SK-N-SH (cell line): ENCODE measurements around the gene KSR2. TPM values are rescaled to one million over a fixed set of nuclear protein-coding genes. Genes with fewer than 3 reads are reported as not detected.

Source experiments
- CTCF ChIA-PET: fragments of 300-600, 350-600 bp; formaldehyde crosslinking; extraction: SDS; loops from one replicate; lab custom pipeline; 2021; lab: Yijun Ruan, JAX
- POLR2A ChIA-PET: fragments of 350-600 bp; sonication (Branson Sonifier 250); formaldehyde crosslinking; extraction: SDS; loops from one replicate; lab custom pipeline; 2020; ENCODE audit warnings: antibody characterized with exemption, inconsistent platforms; lab: Yijun Ruan, JAX
- DNase-seq: peaks from one replicate; pipeline ENCODE4 v3.0.0; 2012
- H2AFZ ChIP-seq: fragments of 200-600 bp; sonication (generic); 2 replicates; pipeline ENCODE4 v1.8.1; 2016; ENCODE audit warnings: antibody characterized with exemption, mild to moderate bottlenecking, low read depth
- H3F3A ChIP-seq: fragments of 200-600 bp; sonication (generic); replicated peaks from 2 replicates; pipeline ENCODE3; 2016; ENCODE audit warnings: antibody characterized with exemption, mild to moderate bottlenecking; ENCODE audit not compliant: insufficient read depth
- H3K27ac ChIP-seq, 2 experiments: fragments of 200-500 bp in 1 of 2; fragments of 200-600 bp in 1 of 2; sonication (Bioruptor generic) in 1 of 2; sonication (generic), shearing (Covaris generic) in 1 of 2; 2 replicates each; pipeline versions ENCODE4 v1.5.1 to v1.6.1; 2014 to 2016; ENCODE audit warnings: low read depth in 2 of 2, inconsistent platforms in 1 of 2, low read length in 1 of 2, mild to moderate bottlenecking in 1 of 2, mixed read lengths in 1 of 2
- H3K27me3 ChIP-seq: fragments of 200-600 bp; sonication (generic), shearing (Covaris generic); 2 replicates; pipeline ENCODE4 v1.6.1; 2016; ENCODE audit warnings: mixed run types; ENCODE audit not compliant: insufficient read depth
- H3K36me3 ChIP-seq, 2 experiments: fragments of 200-500 bp in 1 of 2; fragments of 200-600 bp in 1 of 2; sonication (Bioruptor generic) in 1 of 2; sonication (generic) in 1 of 2; replicated peaks in 1 of 2; 2 replicates each; pipeline versions ENCODE3 to v1.5.1; 2014 to 2016; ENCODE audit warnings: low read length in 1 of 2, mild to moderate bottlenecking in 1 of 2; ENCODE audit not compliant: insufficient read depth in 2 of 2, control insufficient read depth in 1 of 2
- H3K4me1 ChIP-seq, 2 experiments: fragments of 200-500 bp in 1 of 2; fragments of 200-600 bp in 1 of 2; sonication (Bioruptor generic) in 1 of 2; sonication (generic), shearing (Covaris generic) in 1 of 2; 2 replicates each; pipeline versions ENCODE4 v1.5.1 to v1.6.1; 2014 to 2016; ENCODE audit warnings: low read depth in 1 of 2, low read length in 1 of 2, mixed run types in 1 of 2; ENCODE audit not compliant: insufficient read depth in 2 of 2, control insufficient read depth in 1 of 2
- H3K4me2 ChIP-seq: fragments of 200-600 bp; sonication (generic), shearing (Covaris generic); 2 replicates; pipeline ENCODE4 v1.6.1; 2017; ENCODE audit warnings: mixed run types
- H3K4me3 ChIP-seq, 2 experiments: fragments of 200-500 bp in 1 of 2; fragments of 200-600 bp in 1 of 2; sonication (Bioruptor generic) in 1 of 2; sonication (generic), shearing (Covaris generic) in 1 of 2; 2 replicates each; pipeline versions ENCODE4 v1.5.1 to v1.8.1; 2014 to 2016; ENCODE audit warnings: low read depth in 2 of 2, inconsistent platforms in 1 of 2, low read length in 1 of 2, mild to moderate bottlenecking in 1 of 2, mixed read lengths in 1 of 2, moderate library complexity in 1 of 2
- H3K79me2 ChIP-seq: fragments of 200-600 bp; sonication (generic); 2 replicates; pipeline ENCODE4 v1.8.1; 2017; ENCODE audit warnings: mild to moderate bottlenecking; ENCODE audit not compliant: insufficient read depth
- H3K9ac ChIP-seq: fragments of 200-600 bp; sonication (generic); 2 replicates; pipeline ENCODE4 v1.6.1; 2017; ENCODE audit warnings: mixed run types
- H3K9me2 ChIP-seq: fragments of 200-600 bp; sonication (generic); 2 replicates; pipeline ENCODE4 v1.6.1; 2017; ENCODE audit warnings: mixed run types
- H3K9me3 ChIP-seq: fragments of 200-600 bp; sonication (generic); 2 replicates; pipeline ENCODE4 v1.6.1; 2017; ENCODE audit warnings: mixed run types, mild to moderate bottlenecking, moderate library complexity
- H4K20me1 ChIP-seq: fragments of 200-600 bp; sonication (generic); 2 replicates; pipeline ENCODE4 v1.6.1; 2017; ENCODE audit warnings: mild to moderate bottlenecking, mixed run types; ENCODE audit not compliant: insufficient read depth
- CHD2 ChIP-seq: fragments of 150-350 bp; IDR thresholded peaks from 2 replicates; pipeline ENCODE4 v1.6.1; 2018; ENCODE audit warnings: low read length; ENCODE audit not compliant: partially characterized antibody
- ELF1 ChIP-seq: IDR thresholded peaks from 2 replicates; pipeline ENCODE4 v1.4.0; 2012
- FOSL2 ChIP-seq: IDR thresholded peaks from 2 replicates; pipeline ENCODE4 v1.4.0; 2012; ENCODE audit warnings: low read depth, mild to moderate bottlenecking, moderate library complexity, borderline replicate concordance
- FOXJ3 ChIP-seq: sonication (generic); formaldehyde crosslinking; IDR thresholded peaks from 2 replicates; pipeline ENCODE4 v1.5.1; 2020; ENCODE audit warnings: mild to moderate bottlenecking, missing genetic modification reagents
- FOXM1 ChIP-seq: IDR thresholded peaks from 2 replicates; pipeline ENCODE4 v1.4.0; 2012; ENCODE audit warnings: low read depth, mild to moderate bottlenecking
- GABPA ChIP-seq: IDR thresholded peaks from 2 replicates; pipeline ENCODE4 v1.4.0; 2012; ENCODE audit warnings: low read depth, mild to moderate bottlenecking
- GATA2 ChIP-seq: sonication (generic); formaldehyde crosslinking; IDR thresholded peaks from 2 replicates; pipeline ENCODE4 v1.5.0; 2020; ENCODE audit warnings: mild to moderate bottlenecking, missing genetic modification reagents
- IRF3 ChIP-seq: fragments of 150-350 bp; IDR thresholded peaks from 2 replicates; pipeline ENCODE4 v1.6.1; 2016; ENCODE audit warnings: mild to moderate bottlenecking, low read depth, low read length
- JUND ChIP-seq: IDR thresholded peaks from 2 replicates; pipeline ENCODE4 v1.4.0; 2012
- MAX ChIP-seq: IDR thresholded peaks from 2 replicates; pipeline ENCODE4 v1.4.0; 2012; ENCODE audit warnings: low read depth
- MEF2A ChIP-seq: IDR thresholded peaks from 2 replicates; pipeline ENCODE4 v1.4.0; 2012; ENCODE audit warnings: low read depth, borderline replicate concordance
- MXI1 ChIP-seq: IDR thresholded peaks from 2 replicates; pipeline ENCODE4 v1.6.1; 2012; ENCODE audit warnings: mild to moderate bottlenecking, low read depth, low read length, improper control_type of control experiment
- NFIC ChIP-seq: IDR thresholded peaks from 2 replicates; pipeline ENCODE4 v1.4.0; 2012; ENCODE audit warnings: borderline replicate concordance
- POLR2AphosphoS5 ChIP-seq: IDR thresholded peaks from 2 replicates; pipeline ENCODE4 v1.6.1; 2012; ENCODE audit warnings: low read depth, low read length
- RAD21 ChIP-seq: IDR thresholded peaks from 2 replicates; pipeline ENCODE4 v1.6.1; 2012; ENCODE audit warnings: mild to moderate bottlenecking, low read length
- RCOR1 ChIP-seq: fragments of 150-350 bp; IDR thresholded peaks from 2 replicates; pipeline ENCODE4 v1.6.1; 2017; ENCODE audit warnings: antibody characterized with exemption, low read length
- RXRA ChIP-seq: IDR thresholded peaks from 2 replicates; pipeline ENCODE4 v1.4.0; 2012; ENCODE audit warnings: low read depth, mild to moderate bottlenecking, borderline replicate concordance
- TAF1 ChIP-seq: IDR thresholded peaks from 2 replicates; pipeline ENCODE4 v1.6.1; 2012; ENCODE audit warnings: low read depth, mild to moderate bottlenecking, low read length, moderate library complexity, borderline replicate concordance
- TEAD4 ChIP-seq: IDR thresholded peaks from 2 replicates; pipeline ENCODE4 v1.4.0; 2012; ENCODE audit warnings: mild to moderate bottlenecking, borderline replicate concordance; ENCODE audit not compliant: insufficient read depth
- USF1 ChIP-seq: IDR thresholded peaks from 2 replicates; pipeline ENCODE4 v1.4.0; 2012; ENCODE audit warnings: low read depth, borderline replicate concordance
- USF2 ChIP-seq: fragments of 150-350 bp; IDR thresholded peaks from 2 replicates; pipeline ENCODE4 v1.6.1; 2017; ENCODE audit warnings: antibody characterized with exemption, low read length, low read depth, borderline replicate concordance
- YY1 ChIP-seq: IDR thresholded peaks from 2 replicates; pipeline ENCODE4 v1.4.0; 2012; ENCODE audit warnings: low read depth, mild to moderate bottlenecking
- ZBTB33 ChIP-seq: IDR thresholded peaks from 2 replicates; pipeline ENCODE4 v1.4.0; 2012; ENCODE audit warnings: low read depth, borderline replicate concordance
- WGBS: methylation state at CpG from one replicate; pipeline ENCODE4 v1.1.6; 2017; ENCODE audit warnings: low lambda C conversion rate; 5-methylcytosine and 5-hydroxymethylcytosine counted together
- polyA plus RNA-seq, 3 experiments: library from polyadenylated mRNA; depleted of rRNA; stranded (reverse); fragments of >200 nt; gene quantifications; 2 replicates each; pipeline ENCODE4 v1.2.3, GENCODE V29; 2012

KSR2 gene
- polyA plus RNA-seq, 1 of the 3 experiments (the other 2 are of a cell fraction) = 0.12 TPM

GRCh38 chr12:117551665-117552064 lies 417.1 kb downstream of the KSR2 start:
- H3K27ac ChIP-seq = no peak overlapping the region; a peak in 1 of 4 replicates
- H3K9ac ChIP-seq = no peak overlapping the region
- H3K27me3 ChIP-seq = no peaks in the 10 kb centered on the region
- H3K9me2 ChIP-seq = no peaks in the 10 kb centered on the region
- H2AFZ ChIP-seq = no peak overlapping the region
- no peak for TF ChIP-seq MEF2A
- TF ChIP-seq TAF1 = no peak
- no peak for TF ChIP-seq FOXJ3
- no peak for TF ChIP-seq CHD2
- no peak for TF ChIP-seq USF2
- no peak for TF ChIP-seq RXRA
- no peak for TF ChIP-seq IRF3
- no peak for TF ChIP-seq FOXM1
- TF ChIP-seq YY1 = no peak
- no peak for TF ChIP-seq NFIC
- TF ChIP-seq GATA2 = no peak
- no peak for TF ChIP-seq TEAD4
- TF ChIP-seq ELF1 = no peak
- no peak for TF ChIP-seq RCOR1
- no peak for TF ChIP-seq MXI1
- TF ChIP-seq JUND = no peak
- no peaks in the 10 kb centered on the region for H3K36me3 ChIP-seq
- H3F3A ChIP-seq = no peaks in the 10 kb centered on the region
- H3K9me3 ChIP-seq = no peaks in the 10 kb centered on the region
- CTCF ChIA-PET = interaction anchor here (1.2 to 1.4 kb wide), 3 partner anchors 23 to 185 kb away, joined by 3 to 5 read pairs (median 3); no protein-coding TSS in a partner anchor
- no peak overlapping the region for H3K4me3 ChIP-seq
- H3K79me2 ChIP-seq = no peaks in the 10 kb centered on the region
- no peaks in the 10 kb centered on the region for H4K20me1 ChIP-seq
- H3K4me1 ChIP-seq = no peaks in the 10 kb centered on the region; a peak in 1 of 4 replicates
- POLR2A ChIA-PET = no interaction called here
- 25% methylated on average over 4 of the region's 4 CpGs for WGBS
- H3K4me2 ChIP-seq = no peak overlapping the region
- no peak for DNase-seq

- DNase-seq = no peak
- H3K4me1 ChIP-seq = no peaks in the 10 kb centered on the region; a peak in 1 of 4 replicates
- H3K4me2 ChIP-seq = no peak overlapping the region
- no peak overlapping the region for H3K9ac ChIP-seq
- H3K27me3 ChIP-seq = no peaks in the 10 kb centered on the region
- H3K4me3 ChIP-seq = no peak overlapping the region
- no peaks in the 10 kb centered on the region for H3K9me3 ChIP-seq
- TF ChIP-seq JUND (no peak), IRF3 (no peak), MAX (no peak), GABPA (no peak), MXI1 (no peak), POLR2AphosphoS5 (no peak), RCOR1 (no peak), MEF2A (no peak), CHD2 (no peak), USF1 (no peak), FOXJ3 (no peak), RAD21 (no peak), ZBTB33 (no peak), RXRA (no peak), FOXM1 (no peak), FOSL2 (no peak), YY1 (no peak), TEAD4 (no peak)
- H2AFZ ChIP-seq = no peak overlapping the region
- H4K20me1 ChIP-seq = no peaks in the 10 kb centered on the region
- POLR2A ChIA-PET = no interaction called here
- no peaks in the 10 kb centered on the region for H3K36me3 ChIP-seq
- H3K79me2 ChIP-seq = no peaks in the 10 kb centered on the region
- no peak overlapping the region for H3K27ac ChIP-seq
- CTCF ChIA-PET = interaction anchor here (1.3 kb wide), 1 partner anchor 10 kb away, joined by 3 read pairs; no protein-coding TSS in a partner anchor
- no peaks in the 10 kb centered on the region for H3K9me2 ChIP-seq
- H3F3A ChIP-seq = no peaks in the 10 kb centered on the region
Measured at GRCh38 chr12:117547209-117547608, 421.6 kb downstream of the KSR2 start.
